IMR-90 (cell line): ENCODE measurements around the gene RPA4. TPM values are rescaled to one million over a fixed set of nuclear protein-coding genes. Genes with fewer than 3 reads are reported as not detected.
A peak's percentile ranks its signal among the peaks of the same experiment; 100 is the strongest.

Experiments used
- ATAC-seq: fragments of 200-7000 bp; cut with Tn5 transposase; 2 replicates; pipeline ENCODE4 v1.9.1; 2020; ENCODE audit warnings: low read depth, mild to moderate bottlenecking, moderate library complexity
- Bru-seq: library from RNA; stranded (reverse); fragments of 400-500 nt; gene quantifications from one replicate; lab custom pipeline; 2021; lab: Mats Ljungman, UMichigan
- BruChase-seq, 2 experiments: library from RNA; stranded (reverse); fragments of 400-500 nt; gene quantifications; one replicate each; lab custom pipeline; 2021; lab: Mats Ljungman, UMichigan
- BruUV-seq: library from RNA; stranded (reverse); fragments of 400-500 nt; replicated peaks from 2 replicates; lab custom pipeline; 2021; lab: Mats Ljungman, UMichigan
- CTCF ChIA-PET: fragments of 300-600 bp; formaldehyde crosslinking; extraction: SDS; loops from one replicate; lab custom pipeline; 2021; ENCODE audit warnings: antibody characterized with exemption; lab: Yijun Ruan, JAX
- POLR2A ChIA-PET: fragments of 300-600 bp; sonication (Branson Sonifier 250); formaldehyde crosslinking; loops from one replicate; lab custom pipeline; 2022; ENCODE audit warnings: antibody characterized with exemption; ENCODE audit not compliant: unreplicated experiment; lab: Charles Lee
- DNase-seq: peaks from one replicate; pipeline ENCODE4 v3.0.0; 2013
- H2AFZ ChIP-seq: replicated peaks from 2 replicates; pipeline ENCODE3; 2013; ENCODE audit warnings: low read length, mild to moderate bottlenecking; ENCODE audit not compliant: poor library complexity
- H2AK5ac ChIP-seq: 2 replicates; pipeline ENCODE4 v1.6.1; 2013; ENCODE audit warnings: low read depth, low read length, inconsistent platforms
- H2AK9ac ChIP-seq: replicated peaks from 2 replicates; pipeline ENCODE3; 2013; ENCODE audit warnings: mild to moderate bottlenecking, low read depth, low read length, moderate library complexity; ENCODE audit not compliant: poor library complexity
- H2BK120ac ChIP-seq: 2 replicates; pipeline ENCODE4 v1.6.1; 2013; ENCODE audit warnings: low read depth, low read length, inconsistent platforms
- H2BK15ac ChIP-seq: 3 replicates; pipeline ENCODE4 v1.6.1; 2013; ENCODE audit warnings: low read depth, low read length, inconsistent platforms
- H2BK20ac ChIP-seq: 2 replicates; pipeline ENCODE4 v1.6.1; 2013; ENCODE audit warnings: low read depth, mild to moderate bottlenecking, inconsistent platforms, low read length, moderate library complexity
- H2BK5ac ChIP-seq: 2 replicates; pipeline ENCODE4 v1.6.1; 2013; ENCODE audit warnings: mild to moderate bottlenecking, low read depth, low read length, inconsistent platforms; ENCODE audit not compliant: poor library complexity, severe bottlenecking
- H3K14ac ChIP-seq: replicated peaks from 2 replicates; pipeline ENCODE4 v1.6.1; 2013; ENCODE audit warnings: low read depth, low read length, inconsistent platforms
- H3K18ac ChIP-seq: 2 replicates; pipeline ENCODE4 v1.6.1; 2013; ENCODE audit warnings: low read depth, low read length, control low read depth
- H3K23ac ChIP-seq: 2 replicates; pipeline ENCODE4 v1.6.1; 2013; ENCODE audit warnings: low read depth, low read length, inconsistent platforms
- H3K27ac ChIP-seq: 2 replicates; pipeline ENCODE4 v1.5.1; 2013; ENCODE audit warnings: mild to moderate bottlenecking, control low read depth, low read length; ENCODE audit not compliant: insufficient read depth
- H3K27me3 ChIP-seq: 2 replicates; pipeline ENCODE4 v1.6.1; 2013; ENCODE audit warnings: low read length; ENCODE audit not compliant: control insufficient read depth, insufficient read depth
- H3K36me3 ChIP-seq: 2 replicates; pipeline ENCODE4 v1.6.1; 2013; ENCODE audit warnings: low read length, mixed read lengths; ENCODE audit not compliant: control insufficient read depth, insufficient read depth
- H3K4ac ChIP-seq: 2 replicates; pipeline ENCODE4 v1.6.1; 2013; ENCODE audit warnings: low read depth, low read length, inconsistent platforms
- H3K4me1 ChIP-seq: 2 replicates; pipeline ENCODE4 v1.6.1; 2013; ENCODE audit warnings: low read length, mixed read lengths; ENCODE audit not compliant: control insufficient read depth, insufficient read depth
- H3K4me2 ChIP-seq: 2 replicates; pipeline ENCODE4 v1.6.1; 2013; ENCODE audit warnings: low read depth, mild to moderate bottlenecking, control low read depth, low read length, moderate library complexity
- H3K4me3 ChIP-seq: 2 replicates; pipeline ENCODE4 v1.5.1; 2013; ENCODE audit warnings: low read depth, mild to moderate bottlenecking, control low read depth, low read length, moderate library complexity; ENCODE audit not compliant: insufficient read depth
- H3K56ac ChIP-seq: 2 replicates; pipeline ENCODE4 v1.6.1; 2013; ENCODE audit warnings: low read length, inconsistent platforms; ENCODE audit not compliant: insufficient read depth; ENCODE audit errors: extremely low read depth
- H3K79me1 ChIP-seq, 2 experiments: 2 replicates each; pipeline ENCODE4 v1.6.1; 2013; ENCODE audit warnings: low read length in 2 of 2, inconsistent platforms in 1 of 2, low read depth in 1 of 2
- H3K9ac ChIP-seq: 2 replicates; pipeline ENCODE4 v1.6.1; 2013; ENCODE audit warnings: low read depth, low read length, control low read depth
- H3K9me1 ChIP-seq: 2 replicates; pipeline ENCODE4 v1.6.1; 2013; ENCODE audit warnings: low read length, inconsistent platforms; ENCODE audit not compliant: insufficient read depth
- H3K9me3 ChIP-seq: 2 replicates; pipeline ENCODE4 v1.6.1; 2013; ENCODE audit warnings: low read length; ENCODE audit not compliant: control insufficient read depth, insufficient read depth
- H4K20me1 ChIP-seq: 2 replicates; pipeline ENCODE4 v1.6.1; 2013; ENCODE audit warnings: low read length, inconsistent platforms; ENCODE audit not compliant: insufficient read depth
- H4K5ac ChIP-seq: 2 replicates; pipeline ENCODE4 v1.6.1; 2013; ENCODE audit warnings: mild to moderate bottlenecking, low read depth, low read length, control low read depth
- H4K8ac ChIP-seq, 2 experiments: 2 replicates each; pipeline ENCODE4 v1.6.1; 2013; ENCODE audit warnings: low read depth in 2 of 2, low read length in 2 of 2, control low read depth in 1 of 2, inconsistent platforms in 1 of 2
- H4K91ac ChIP-seq: 2 replicates; pipeline ENCODE4 v1.6.1; 2013; ENCODE audit warnings: low read depth, low read length, inconsistent platforms; ENCODE audit not compliant: insufficient read depth
- BHLHE40 ChIP-seq: fragments of 150-350 bp; IDR thresholded peaks from 2 replicates; pipeline ENCODE4 v1.6.1; 2016; ENCODE audit warnings: mild to moderate bottlenecking, low read depth, low read length
- CEBPB ChIP-seq: IDR thresholded peaks from 2 replicates; pipeline ENCODE4 v1.6.1; 2012; ENCODE audit warnings: low read depth, low read length, improper control_type of control experiment
- CHD1 ChIP-seq: IDR thresholded peaks from 2 replicates; pipeline ENCODE4 v1.6.1; 2012; ENCODE audit warnings: low read depth, low read length, improper control_type of control experiment
- CTCF ChIP-seq: conservative IDR thresholded peaks from 2 replicates; pipeline ENCODE4 v1.5.1; 2012; ENCODE audit warnings: mild to moderate bottlenecking, low read depth, low read length, improper control_type of control experiment
- ELK1 ChIP-seq: fragments of 150-350 bp; IDR thresholded peaks from 2 replicates; pipeline ENCODE4 v1.6.1; 2016; ENCODE audit warnings: low read depth, mild to moderate bottlenecking, low read length, moderate library complexity, borderline replicate concordance
- FOS ChIP-seq: fragments of 150-350 bp; IDR thresholded peaks from 2 replicates; pipeline ENCODE4 v1.6.1; 2016; ENCODE audit warnings: low read depth, low read length
- MAFK ChIP-seq: IDR thresholded peaks from 2 replicates; pipeline ENCODE4 v1.6.1; 2012; ENCODE audit warnings: low read depth, low read length, improper control_type of control experiment
- MAZ ChIP-seq: IDR thresholded peaks from 2 replicates; pipeline ENCODE4 v1.6.1; 2012; ENCODE audit warnings: low read depth, mild to moderate bottlenecking, low read length, improper control_type of control experiment, moderate library complexity, borderline replicate concordance
- MXI1 ChIP-seq: IDR thresholded peaks from 2 replicates; pipeline ENCODE4 v1.6.1; 2012; ENCODE audit warnings: low read depth, mild to moderate bottlenecking, low read length, moderate library complexity, borderline replicate concordance
- NFE2L2 ChIP-seq: fragments of 150-350 bp; IDR thresholded peaks from 2 replicates; pipeline ENCODE4 v1.6.1; 2016; ENCODE audit warnings: low read depth, mild to moderate bottlenecking, low read length
- POLR2A ChIP-seq: IDR thresholded peaks from 2 replicates; pipeline ENCODE4 v1.6.1; 2012; ENCODE audit warnings: mild to moderate bottlenecking, low read depth, low read length
- RAD21 ChIP-seq: IDR thresholded peaks from 2 replicates; pipeline ENCODE4 v1.6.1; 2012; ENCODE audit warnings: low read length, improper control_type of control experiment
- RCOR1 ChIP-seq: IDR thresholded peaks from 2 replicates; pipeline ENCODE4 v1.6.1; 2012; ENCODE audit warnings: mild to moderate bottlenecking, low read length, improper control_type of control experiment; ENCODE audit not compliant: insufficient replicate concordance
- RFX5 ChIP-seq: IDR thresholded peaks from 2 replicates; pipeline ENCODE4 v1.8.0; 2012; ENCODE audit warnings: low read depth, mild to moderate bottlenecking, low read length, moderate library complexity
- SMC3 ChIP-seq: fragments of 150-350 bp; IDR thresholded peaks from 2 replicates; pipeline ENCODE4 v1.6.1; 2016; ENCODE audit warnings: low read depth, mild to moderate bottlenecking, antibody characterized with exemption, low read length, moderate library complexity
- USF2 ChIP-seq: fragments of 150-350 bp; IDR thresholded peaks from 2 replicates; pipeline ENCODE4 v1.6.1; 2017; ENCODE audit warnings: mild to moderate bottlenecking, antibody characterized with exemption, low read length, low read depth
- WGBS, 2 experiments: methylation state at CpG; one replicate each; pipeline versions ENCODE4 v1.1.5 to v1.1.7; 2013; ENCODE audit warnings: missing lambda C conversion rate in 2 of 2; ENCODE audit not compliant: insufficient read length in 1 of 2; ENCODE audit errors: extremely low coverage in 2 of 2; 5-methylcytosine and 5-hydroxymethylcytosine counted together
- dilution Hi-C: fragments of 300-500 bp; cut with HindIII; formaldehyde crosslinking; loops from one replicate; pipeline ENCODE4 v1.14.3; 2018; ENCODE audit warnings: low sequenced_read_pairs; ENCODE audit not compliant: unreplicated experiment
- in situ Hi-C: fragments of 300-500 bp; cut with MboI; formaldehyde crosslinking; loops from 3 replicates; pipeline ENCODE4 v1.14.3; 2019; ENCODE audit warnings: low sequenced_read_pairs, inconsistent platforms, mixed read lengths
- intact Hi-C: fragments of 100-400 bp; cut with micrococcal nuclease; formaldehyde crosslinking; loops from 2 replicates; pipeline ENCODE4 v1.10.0; 2022
- long read RNA-seq: library from polyadenylated mRNA; unstranded; transcript quantifications from one replicate; pipeline ENCODE4 v2.0.0, GENCODE V29; 2021; ENCODE audit not compliant: unreplicated experiment
- polyA plus RNA-seq, 3 experiments: library from polyadenylated mRNA; depleted of rRNA; stranded (reverse); fragments of >200 nt; gene quantifications; 2 replicates each; pipeline ENCODE4 v1.2.3, GENCODE V29; 2012; ENCODE audit warnings: low replicate concordance in 1 of 3
- total RNA-seq: library from RNA; depleted of rRNA; stranded (reverse); fragments of >200 nt; gene quantifications from 2 replicates; pipeline ENCODE4 v1.2.3, GENCODE V29; 2012; rRNA removed

The RPA4 gene
- total RNA-seq (1.9 and 2.5 TPM in 2 replicates), polyA plus RNA-seq (2012; rRNA removed) (0.33 and 0.36 TPM in 2 replicates), Bru-seq, nascent RNA (percentile 39 among the genes with signal in this experiment), BruChase-seq, experiment 1, labeled RNA remaining after a 6-hour chase (percentile 33 among the genes with signal in this experiment), BruChase-seq, experiment 2, labeled RNA remaining after a 2-hour chase (percentile 39 among the genes with signal in this experiment)
- polyA plus RNA-seq (2012; cell fraction: cytosol; rRNA removed), result 0.04 TPM in 1 of 2 replicates, not detected in the other
- 0.67 and 1.4 TPM in 2 replicates for polyA plus RNA-seq (2012; cell fraction: nucleus; rRNA removed; ENCODE audit: low replicate concordance)
- long read RNA-seq, result 0 reads

GRCh38 chrX:96883608-96884007, at the start of gene RPA4:
RPA4 (plus strand) TSS chrX:96883908; CDS start chrX:96884311, 403 bp downstream.
- Histone ChIP-seq H2AK9ac (no peak within 1 kb of the TSS), H4K5ac (no peak within 1 kb of the TSS), H3K4me1 (no peaks in the 10 kb centered on the region), H3K79me1 (no peaks in the 10 kb centered on the region), H4K91ac (no peak within 1 kb of the TSS), H2AK5ac (no peak within 1 kb of the TSS), H3K18ac (no peak within 1 kb of the TSS), H3K36me3 (peaks cover 9% of the 10 kb centered on the region), H4K20me1 (no peaks in the 10 kb centered on the region), H2AFZ (peak within 1 kb of the TSS; percentile 32), H4K8ac (no peak within 1 kb of the TSS), H3K4ac (no peak within 1 kb of the TSS), H2BK120ac (no peak within 1 kb of the TSS), H2BK5ac (no peak within 1 kb of the TSS), H3K56ac (no peak within 1 kb of the TSS), H3K4me3 (no peak within 1 kb of the TSS), H2BK15ac (no peak within 1 kb of the TSS), H3K14ac (no peak within 1 kb of the TSS), H3K23ac (no peak within 1 kb of the TSS), H3K4me2 (no peak within 1 kb of the TSS), H3K9me1 (no peaks in the 10 kb centered on the region; the same call in 1 of the 2 replicates), H3K27ac (no peak within 1 kb of the TSS), H3K9me3 (no peaks in the 10 kb centered on the region), H3K9ac (no peak within 1 kb of the TSS), H2BK20ac (no peak within 1 kb of the TSS), H3K27me3 (no peaks in the 10 kb centered on the region)
- WGBS, 2 experiments, result 93% methylated on average over 6 of the region's 10 CpGs; no CpG with 5 or more reads in 1 of the 2 experiments
- POLR2A ChIA-PET, result no interaction called here
- intact Hi-C loops (no loop called here), dilution Hi-C loops (no loop called here), in situ Hi-C loops (no loop called here)
- no TSS peak for BruUV-seq
- CTCF ChIA-PET, result no interaction called here
- ATAC-seq (no peak), DNase-seq (no peak)
- no peak for TF ChIP-seq ELK1
- no peak for TF ChIP-seq USF2
- no peak for TF ChIP-seq BHLHE40
- no peak for TF ChIP-seq MXI1
- TF ChIP-seq CTCF, result no peak
- no peak for TF ChIP-seq RFX5
- no peak for TF ChIP-seq RCOR1
- TF ChIP-seq FOS, result no peak
- TF ChIP-seq CHD1, result no peak
- TF ChIP-seq SMC3, result no peak
- TF ChIP-seq POLR2A, result no peak
- TF ChIP-seq RAD21, result no peak
- TF ChIP-seq CEBPB, result no peak
- TF ChIP-seq NFE2L2, result no peak
- no peak for TF ChIP-seq MAFK
- no peak for TF ChIP-seq MAZ
